NT2/D1 (cell line): ENCODE results near the gene KIF21B.

Source experiments
- SUZ12 ChIP-seq: IDR thresholded peaks from 2 replicates; pipeline ENCODE4 v1.6.1; 2011; ENCODE audit not compliant: insufficient read length, insufficient read depth; ENCODE audit errors: extremely low read depth
- YY1 ChIP-seq: IDR thresholded peaks from 2 replicates; pipeline ENCODE4 v1.6.1; 2011; ENCODE audit not compliant: insufficient read length, insufficient read depth
- ZNF274 ChIP-seq: IDR thresholded peaks from 2 replicates; pipeline ENCODE4 v1.6.1; 2011; ENCODE audit warnings: mild to moderate bottlenecking, low read depth, low read length

GRCh38 chr1:200923601-200924000, 99.9 kb downstream of the KIF21B start:
- TF ChIP-seq ZNF274 (no peak), YY1 (no peak), SUZ12 (no peak)
